Suprapubic skin (tissue), 4 donors: ENCODE results near the gene GSC. TPM values are rescaled to one million over a fixed set of nuclear protein-coding genes. Genes with fewer than 3 reads are reported as not detected.

Experiments
- DNase-seq, 2 donors: peaks; one replicate each; pipeline ENCODE4 v3.0.0-alpha.2; 2019; ENCODE audit warnings: low spot score in 2 of 2
- H3K27ac ChIP-seq: fragments of 200-600 bp; sonication (generic); one replicate; pipeline ENCODE4 v1.5.1; 2019
- H3K27me3 ChIP-seq: fragments of 200-600 bp; sonication (generic); one replicate; pipeline ENCODE4 v1.5.1; 2019
- H3K36me3 ChIP-seq: fragments of 200-600 bp; sonication (generic); one replicate; pipeline ENCODE4 v1.5.1; 2019
- H3K4me1 ChIP-seq: fragments of 200-600 bp; sonication (generic); one replicate; pipeline ENCODE4 v1.5.1; 2019
- H3K4me3 ChIP-seq: fragments of 200-600 bp; sonication (generic); one replicate; pipeline ENCODE4 v1.5.1; 2019; ENCODE audit warnings: mild to moderate bottlenecking
- H3K9me3 ChIP-seq: fragments of 200-600 bp; sonication (generic); one replicate; pipeline ENCODE4 v1.5.1; 2019
- EP300 ChIP-seq: sonication (generic); formaldehyde crosslinking; IDR thresholded peaks from one replicate; pipeline ENCODE4 v1.6.1; 2017; ENCODE audit warnings: antibody characterized with exemption
- POLR2A ChIP-seq, 2 donors: fragments of 450-650 bp; IDR thresholded peaks; one replicate each; pipeline ENCODE4 v1.6.1; 2017; ENCODE audit warnings: antibody characterized with exemption in 2 of 2, mild to moderate bottlenecking in 2 of 2, moderate library complexity in 2 of 2
- POLR2AphosphoS5 ChIP-seq, 3 donors: sonication (generic); formaldehyde crosslinking; IDR thresholded peaks; one replicate each; pipeline ENCODE4 v1.6.1; 2017; ENCODE audit warnings: antibody characterized with exemption in 3 of 3
- WGBS: methylation state at CpG from one replicate; pipeline ENCODE4 v1.1.5; 2018; 5-methylcytosine and 5-hydroxymethylcytosine counted together
- total RNA-seq, 4 donors: library from RNA; depleted of rRNA; stranded (reverse); fragments of >200 nt; gene quantifications; one replicate each; pipeline ENCODE4 v1.1.0, GENCODE V29; 2016
- TF ChIP-seq, protein P1 (sequence below), 2 donors: fragments of 200-600 bp in 1 of 2; fragments of 450-650 bp in 1 of 2; sonication (generic) in 1 of 2; IDR thresholded peaks; one replicate each; pipeline ENCODE4 v1.5.1; 2016 to 2019; ENCODE audit warnings: antibody characterized with exemption in 2 of 2, mild to moderate bottlenecking in 1 of 2, moderate library complexity in 1 of 2

Gene GSC
- total RNA-seq, 4 donors from 2014 or later = 1.6 TPM; not detected in 3

DNA sequence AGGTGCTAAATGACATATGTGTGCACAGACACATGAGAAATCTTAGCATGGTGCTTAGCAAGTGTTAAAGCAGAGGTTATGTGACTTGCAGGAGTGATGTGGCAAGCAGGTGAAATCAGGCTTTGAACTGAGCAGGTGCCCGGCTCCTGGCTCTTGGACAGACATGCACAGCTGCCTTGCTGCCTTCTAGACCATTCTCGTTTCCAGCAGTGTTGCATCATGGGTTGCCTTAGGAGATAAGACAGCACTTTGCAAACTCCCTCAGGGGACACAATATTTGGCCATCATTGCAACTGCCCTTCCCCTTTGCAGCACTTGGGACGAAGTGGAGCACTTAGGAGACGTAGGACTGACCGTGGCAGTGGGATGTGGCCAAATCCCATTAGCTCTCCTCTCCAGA is 17.2 kb upstream of the GSC start:
- H3K27me3 ChIP-seq = peaks cover 13% of the 10 kb centered on the region
- TF ChIP-seq, protein P1, sequence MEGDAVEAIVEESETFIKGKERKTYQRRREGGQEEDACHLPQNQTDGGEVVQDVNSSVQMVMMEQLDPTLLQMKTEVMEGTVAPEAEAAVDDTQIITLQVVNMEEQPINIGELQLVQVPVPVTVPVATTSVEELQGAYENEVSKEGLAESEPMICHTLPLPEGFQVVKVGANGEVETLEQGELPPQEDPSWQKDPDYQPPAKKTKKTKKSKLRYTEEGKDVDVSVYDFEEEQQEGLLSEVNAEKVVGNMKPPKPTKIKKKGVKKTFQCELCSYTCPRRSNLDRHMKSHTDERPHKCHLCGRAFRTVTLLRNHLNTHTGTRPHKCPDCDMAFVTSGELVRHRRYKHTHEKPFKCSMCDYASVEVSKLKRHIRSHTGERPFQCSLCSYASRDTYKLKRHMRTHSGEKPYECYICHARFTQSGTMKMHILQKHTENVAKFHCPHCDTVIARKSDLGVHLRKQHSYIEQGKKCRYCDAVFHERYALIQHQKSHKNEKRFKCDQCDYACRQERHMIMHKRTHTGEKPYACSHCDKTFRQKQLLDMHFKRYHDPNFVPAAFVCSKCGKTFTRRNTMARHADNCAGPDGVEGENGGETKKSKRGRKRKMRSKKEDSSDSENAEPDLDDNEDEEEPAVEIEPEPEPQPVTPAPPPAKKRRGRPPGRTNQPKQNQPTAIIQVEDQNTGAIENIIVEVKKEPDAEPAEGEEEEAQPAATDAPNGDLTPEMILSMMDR (IDR thresholded peaks at IDR 0.05) = no peak
- TF ChIP-seq POLR2A (IDR thresholded peaks at IDR 0.05) (no peak), EP300 (no peak), POLR2AphosphoS5 (IDR thresholded peaks at IDR 0.05) (no peak)
- H3K4me3 ChIP-seq = no peak overlapping the region
- no peak overlapping the region for H3K27ac ChIP-seq
- no peaks in the 10 kb centered on the region for H3K4me1 ChIP-seq
- no peaks in the 10 kb centered on the region for H3K36me3 ChIP-seq
- no peaks in the 10 kb centered on the region for H3K9me3 ChIP-seq
- DNase-seq = peak in 1 of 2 donors; percentile 47
- 63% methylated on average over 1 of the region's 5 CpGs for WGBS

DNA sequence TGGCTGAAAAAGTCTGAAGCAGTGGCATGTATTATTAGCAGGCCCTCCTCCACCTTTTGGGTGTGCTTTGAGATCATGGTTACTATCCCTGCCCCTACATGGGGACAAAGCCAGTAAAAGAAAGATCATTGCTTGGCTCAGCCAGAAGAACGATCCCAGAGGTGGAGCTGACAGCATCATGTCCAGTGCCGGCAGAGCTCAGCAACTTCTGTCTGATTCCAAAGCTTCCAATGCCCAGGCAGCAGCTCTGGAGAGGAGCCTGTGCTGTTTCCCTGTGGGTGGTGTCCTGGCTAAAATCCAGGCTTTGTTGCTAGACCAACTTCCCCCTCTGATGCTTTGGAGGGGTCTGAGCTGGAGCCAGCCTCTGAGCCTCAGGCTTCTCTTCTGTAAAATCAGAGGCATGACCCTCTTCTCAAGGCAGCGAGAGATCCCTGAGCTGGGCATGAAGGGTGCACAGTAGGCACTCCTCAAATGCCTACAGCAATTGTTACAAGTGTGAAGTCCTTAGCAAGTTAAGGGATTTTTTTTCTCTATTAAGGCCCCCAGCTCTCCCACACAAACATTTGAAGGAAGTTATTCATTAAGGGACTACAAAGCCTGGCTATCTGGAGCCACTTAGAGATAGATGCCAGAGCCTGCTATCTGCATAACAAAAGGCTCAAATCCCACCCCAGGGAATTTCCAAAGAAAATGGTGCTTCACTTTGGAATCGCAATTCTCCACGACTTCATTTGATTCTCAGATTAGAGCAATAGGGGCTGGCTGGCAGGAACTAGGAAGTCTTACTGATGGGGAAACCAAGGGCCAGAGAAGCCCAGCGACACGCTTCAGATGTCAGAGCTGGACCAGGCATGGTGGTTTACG is 10.9 kb upstream of the GSC start:
- TF ChIP-seq POLR2AphosphoS5 (IDR thresholded peaks at IDR 0.05) = no peak
- no peak for TF ChIP-seq EP300
- TF ChIP-seq, protein P1 (IDR thresholded peaks at IDR 0.05) = no peak
- TF ChIP-seq POLR2A (IDR thresholded peaks at IDR 0.05) = no peak
- 82% methylated on average over 6 of the region's 8 CpGs for WGBS
- Histone ChIP-seq H3K36me3 (no peaks in the 10 kb centered on the region), H3K4me1 (no peaks in the 10 kb centered on the region), H3K9me3 (no peaks in the 10 kb centered on the region), H3K27ac (no peak overlapping the region), H3K27me3 (peaks cover 33% of the 10 kb centered on the region), H3K4me3 (no peak overlapping the region)
- DNase-seq = peak in 1 of 2 donors; percentile 48

DNA sequence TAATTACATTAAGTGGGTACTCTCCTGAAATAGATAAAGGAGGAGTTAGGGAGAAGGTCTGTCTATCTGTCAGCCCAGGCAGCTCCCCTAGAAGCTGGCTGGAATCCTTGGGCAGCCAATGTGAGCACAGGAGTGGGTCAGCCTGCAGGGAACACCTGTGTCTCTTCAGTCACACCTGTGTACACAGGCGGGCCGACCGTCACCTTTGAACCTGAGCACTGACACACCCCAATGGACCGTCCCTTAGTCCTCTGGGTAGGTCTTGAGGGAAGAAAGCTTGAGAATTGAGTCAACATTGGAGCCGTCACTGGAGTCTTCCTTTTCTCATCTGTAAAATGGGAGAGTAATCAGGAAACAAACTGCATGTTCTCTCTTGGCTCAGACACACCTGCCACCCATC is 9.8 kb upstream of the GSC start:
- no peaks in the 10 kb centered on the region for H3K4me1 ChIP-seq
- H3K36me3 ChIP-seq = no peaks in the 10 kb centered on the region
- no peak overlapping the region for H3K27ac ChIP-seq
- peaks cover 44% of the 10 kb centered on the region for H3K27me3 ChIP-seq
- peak in 1 of 2 donors; percentile 44 for DNase-seq
- 85% methylated on average over 5 of the region's 5 CpGs for WGBS
- TF ChIP-seq, protein P1 (IDR thresholded peaks at IDR 0.05) = no peak
- TF ChIP-seq EP300 = no peak
- no peak for TF ChIP-seq POLR2A (IDR thresholded peaks at IDR 0.05)
- no peak for TF ChIP-seq POLR2AphosphoS5 (IDR thresholded peaks at IDR 0.05)
- H3K4me3 ChIP-seq = no peak overlapping the region
- no peaks in the 10 kb centered on the region for H3K9me3 ChIP-seq

DNA sequence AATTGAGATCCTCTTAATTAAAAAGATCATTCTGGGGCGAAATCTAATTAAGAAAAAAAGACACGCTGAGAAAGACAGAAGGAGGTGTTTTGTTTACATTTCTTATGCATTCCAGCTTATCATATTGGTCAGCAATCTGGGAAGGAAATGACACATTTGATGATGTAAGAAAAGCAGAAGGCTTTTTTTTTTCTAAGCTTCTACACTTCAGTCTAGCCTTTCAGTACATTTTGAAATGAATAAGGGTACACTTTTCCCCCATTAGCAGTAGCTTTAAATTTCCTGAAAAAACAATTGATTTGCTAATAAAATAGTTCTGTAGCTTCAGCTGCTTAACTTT is 5.9 kb upstream of the GSC start:
- H3K27me3 ChIP-seq = peaks cover 76% of the 10 kb centered on the region
- H3K4me1 ChIP-seq = peaks cover 2% of the 10 kb centered on the region

More for the DNA sequence above, 5.9 kb upstream of the GSC start:
- Histone ChIP-seq H3K9me3 (no peaks in the 10 kb centered on the region), H3K4me3 (no peak overlapping the region), H3K36me3 (no peaks in the 10 kb centered on the region), H3K27ac (no peak overlapping the region)
- no peak for DNase-seq
- TF ChIP-seq POLR2A (IDR thresholded peaks at IDR 0.05) (no peak), EP300 (no peak), POLR2AphosphoS5 (IDR thresholded peaks at IDR 0.05) (no peak)
- TF ChIP-seq, protein P1 (IDR thresholded peaks at IDR 0.05) = no peak
- 41% methylated on average over 2 of the region's 2 CpGs for WGBS
